Measurements from ENCODE around the gene DHDDS.

DNA sequence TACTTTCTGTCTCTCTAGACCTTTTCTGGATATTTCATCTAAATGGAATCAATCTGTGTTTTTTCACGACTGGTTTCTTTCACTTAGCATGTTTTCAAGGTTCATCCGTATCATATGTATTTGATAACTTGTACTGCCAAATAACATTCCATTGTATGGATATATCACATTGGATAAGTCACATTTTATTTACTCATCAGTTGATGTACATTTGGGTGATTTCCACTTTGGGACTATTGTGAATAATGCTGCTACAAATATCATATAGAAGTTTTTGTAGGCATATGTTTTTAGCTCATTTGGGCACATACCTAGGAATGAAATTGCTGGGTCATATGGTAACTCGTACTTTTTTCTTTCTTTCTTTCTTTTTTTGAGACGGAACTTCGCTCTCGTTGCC lies 46.9 kb downstream of the DHDDS start:
- TF ChIP-seq FOXK2 (IDR thresholded peaks at IDR 0.05): no peak
- no peak for TF ChIP-seq ELF4 (IDR thresholded peaks at IDR 0.05)
- no peak for TF ChIP-seq SUZ12 (IDR thresholded peaks at IDR 0.05)
- no peak for TF ChIP-seq TARDBP (IDR thresholded peaks at IDR 0.05)
- no peak for TF ChIP-seq ARNT (IDR thresholded peaks at IDR 0.05)
- no peak for TF ChIP-seq ZNF384 (IDR thresholded peaks at IDR 0.05)
- no peak for TF ChIP-seq FOXA1 (IDR thresholded peaks at IDR 0.05)
- TF ChIP-seq SP1 (IDR thresholded peaks at IDR 0.05): no peak
- 0 out of 2 replicates have a peak, but pooled peaks have one; percentile 19 for TF ChIP-seq BHLHE40 (IDR thresholded peaks at IDR 0.05; ENCODE audit: borderline replicate concordance)

All from HEK293T (cell line).